ENCODE results near the gene SLC22A12. TPM values are rescaled to one million over a fixed set of nuclear protein-coding genes. Genes with fewer than 3 reads are reported as not detected.
A peak's percentile ranks its signal among the peaks of the same experiment; 100 is the strongest.

SLC22A12 gene
- total RNA-seq, 2 donors from 2014 or later: not detected

DNA sequence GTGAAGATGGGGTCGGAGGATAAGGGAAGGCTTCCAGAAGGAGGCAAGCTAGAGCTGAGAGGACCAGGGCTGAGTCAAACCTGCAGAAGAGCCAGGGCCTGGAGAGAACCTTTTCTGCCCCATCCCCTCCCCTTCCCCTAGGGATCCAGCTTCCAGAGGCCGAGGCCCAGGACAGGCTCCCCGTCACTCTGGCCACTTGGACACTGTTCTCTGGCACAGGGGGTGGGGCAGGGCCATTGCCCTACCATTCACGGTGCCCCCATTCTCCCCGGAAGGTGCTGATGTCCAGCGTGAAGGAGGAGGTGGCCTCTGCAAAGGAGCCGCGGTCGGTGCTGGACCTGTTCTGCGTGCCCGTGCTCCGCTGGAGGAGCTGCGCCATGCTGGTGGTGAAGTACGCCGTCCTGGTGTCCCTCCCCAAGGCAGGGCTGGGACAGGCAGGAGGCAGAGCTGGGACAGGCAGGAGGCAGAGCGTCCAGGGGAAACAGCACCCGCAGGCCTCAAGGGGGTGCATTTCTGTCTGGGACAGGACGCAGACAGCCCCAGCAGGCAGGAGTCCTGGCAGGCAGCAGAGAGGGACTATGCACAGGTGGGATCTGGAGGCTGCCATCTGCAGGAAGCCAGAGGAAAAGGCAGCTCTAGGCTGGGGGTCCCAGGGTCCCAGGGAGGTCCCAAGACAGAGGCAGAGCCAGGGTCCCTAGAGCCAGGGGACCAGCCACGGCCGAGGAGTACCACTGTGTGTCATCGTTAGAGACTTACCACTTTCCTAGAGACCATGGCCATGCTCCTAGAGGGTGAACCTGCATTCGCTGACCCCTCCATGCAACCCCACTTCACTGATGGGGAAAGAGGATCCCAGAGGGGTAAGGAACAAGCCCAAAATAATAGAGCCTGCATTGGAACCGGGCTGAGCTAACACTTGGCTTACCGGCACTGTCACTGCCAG, 25.8 kb upstream of the SLC22A12 start:
- H3K27ac ChIP-seq (ENCODE audit: low read depth, low read length): no peak overlapping the region
- peaks cover 4% of the 10 kb centered on the region for H3K4me1 Mint-ChIP-seq
- H3K27me3 Mint-ChIP-seq (ENCODE audit: insufficient read depth): peaks cover 1% of the 10 kb centered on the region
- no peak overlapping the region for H3K9ac ChIP-seq (ENCODE audit: extremely low read depth, low read length, poor library complexity, severe bottlenecking)
- H3K36me3 Mint-ChIP-seq (ENCODE audit: low read depth): no peaks in the 10 kb centered on the region
- no peak overlapping the region for H3K4me3 ChIP-seq (ENCODE audit: low read length)
- no peaks in the 10 kb centered on the region for H3K9me3 Mint-ChIP-seq
- no peaks in the 10 kb centered on the region for H3K27me3 ChIP-seq (ENCODE audit: control insufficient read depth, insufficient read depth, low read length, poor library complexity, severe bottlenecking)
- no peak overlapping the region for H3K27ac Mint-ChIP-seq
- no peaks in the 10 kb centered on the region for H3K36me3 ChIP-seq (ENCODE audit: control insufficient read depth, insufficient read depth, low read length)
- no peaks in the 10 kb centered on the region for H3K4me1 ChIP-seq (ENCODE audit: control insufficient read depth, insufficient read depth, low read length)
- 83 to 85% methylated on average over 12 to 24 of the region's 24 CpGs for WGBS, 2 experiments (ENCODE audit: insufficient coverage in 1 of 2, insufficient read length in 1 of 2)
- no peaks in the 10 kb centered on the region for H3K9me3 ChIP-seq (ENCODE audit: control insufficient read depth, low read length)
- TF ChIP-seq, protein P1, sequence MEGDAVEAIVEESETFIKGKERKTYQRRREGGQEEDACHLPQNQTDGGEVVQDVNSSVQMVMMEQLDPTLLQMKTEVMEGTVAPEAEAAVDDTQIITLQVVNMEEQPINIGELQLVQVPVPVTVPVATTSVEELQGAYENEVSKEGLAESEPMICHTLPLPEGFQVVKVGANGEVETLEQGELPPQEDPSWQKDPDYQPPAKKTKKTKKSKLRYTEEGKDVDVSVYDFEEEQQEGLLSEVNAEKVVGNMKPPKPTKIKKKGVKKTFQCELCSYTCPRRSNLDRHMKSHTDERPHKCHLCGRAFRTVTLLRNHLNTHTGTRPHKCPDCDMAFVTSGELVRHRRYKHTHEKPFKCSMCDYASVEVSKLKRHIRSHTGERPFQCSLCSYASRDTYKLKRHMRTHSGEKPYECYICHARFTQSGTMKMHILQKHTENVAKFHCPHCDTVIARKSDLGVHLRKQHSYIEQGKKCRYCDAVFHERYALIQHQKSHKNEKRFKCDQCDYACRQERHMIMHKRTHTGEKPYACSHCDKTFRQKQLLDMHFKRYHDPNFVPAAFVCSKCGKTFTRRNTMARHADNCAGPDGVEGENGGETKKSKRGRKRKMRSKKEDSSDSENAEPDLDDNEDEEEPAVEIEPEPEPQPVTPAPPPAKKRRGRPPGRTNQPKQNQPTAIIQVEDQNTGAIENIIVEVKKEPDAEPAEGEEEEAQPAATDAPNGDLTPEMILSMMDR (conservative IDR thresholded peaks at IDR 0.05): peak; percentile 74
- no peak overlapping the region for H3K4me3 Mint-ChIP-seq
- peak; percentile 88 for DNase-seq

DNA sequence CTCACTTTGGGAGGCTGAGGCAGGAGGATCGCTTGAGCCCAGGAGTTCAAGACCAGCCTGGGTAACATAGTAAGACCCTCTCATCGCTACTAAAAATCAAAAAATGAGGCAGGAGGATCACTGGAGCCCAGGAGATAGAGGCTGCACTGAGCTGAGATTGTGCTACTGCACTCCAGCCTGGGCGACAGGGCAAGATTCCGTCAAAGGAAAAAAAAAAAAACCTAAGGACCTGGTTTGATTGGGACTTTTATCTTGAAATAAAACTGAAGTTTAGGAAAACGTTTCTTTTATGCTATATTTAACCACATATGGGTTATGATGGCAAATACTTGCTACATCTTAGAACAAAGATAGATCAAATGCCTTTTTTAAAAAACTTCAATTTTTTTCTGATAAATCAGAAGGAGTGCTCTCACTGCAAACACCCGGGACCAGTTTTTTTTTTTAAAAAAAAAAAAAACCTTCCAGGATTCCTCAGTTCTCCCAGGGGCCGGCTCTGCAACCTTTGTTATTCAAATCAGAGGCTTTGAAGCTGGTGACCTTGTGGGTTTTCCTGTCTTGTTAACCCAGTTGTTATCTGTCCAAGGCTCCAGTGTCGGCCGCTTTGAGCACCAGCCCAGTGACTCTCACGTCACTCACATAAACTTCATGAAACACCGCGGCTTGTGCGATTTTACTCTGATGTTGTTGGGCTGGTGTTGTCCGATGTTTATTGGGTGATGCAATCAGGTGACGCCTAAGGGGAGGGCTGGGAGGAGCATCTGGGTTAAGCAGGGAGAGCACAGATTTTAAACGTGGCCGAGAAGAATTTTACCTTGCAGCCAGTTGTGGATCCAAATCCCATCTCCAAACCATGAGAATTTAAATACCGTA, 24.7 kb upstream of the SLC22A12 start:
- Mint-ChIP-seq H3K4me3 (peak overlapping the region; percentile 46), H3K36me3 (ENCODE audit: low read depth) (no peaks in the 10 kb centered on the region), H3K4me1 (peaks cover 4% of the 10 kb centered on the region), H3K27me3 (ENCODE audit: insufficient read depth) (peaks cover 1% of the 10 kb centered on the region), H3K9me3 (no peaks in the 10 kb centered on the region), H3K27ac (peak overlapping the region; percentile 94)
- Histone ChIP-seq H3K4me3 (ENCODE audit: low read length) (peak overlapping the region; percentile 65), H3K9ac (ENCODE audit: extremely low read depth, low read length, poor library complexity, severe bottlenecking) (peak overlapping the region; percentile 12), H3K27ac (ENCODE audit: low read depth, low read length) (peak overlapping the region; percentile 84), H3K36me3 (ENCODE audit: control insufficient read depth, insufficient read depth, low read length) (no peaks in the 10 kb centered on the region), H3K27me3 (ENCODE audit: control insufficient read depth, insufficient read depth, low read length, poor library complexity, severe bottlenecking) (no peaks in the 10 kb centered on the region), H3K9me3 (ENCODE audit: control insufficient read depth, low read length) (no peaks in the 10 kb centered on the region), H3K4me1 (ENCODE audit: control insufficient read depth, insufficient read depth, low read length) (no peaks in the 10 kb centered on the region)
- peak; percentile 89 for DNase-seq
- TF ChIP-seq, protein P1 (conservative IDR thresholded peaks at IDR 0.05): no peak
- WGBS, 2 experiments (ENCODE audit: insufficient coverage in 1 of 2, insufficient read length in 1 of 2): 22 to 34% methylated on average over 8 to 18 of the region's 18 CpGs

Measured in endodermal cell (in vitro differentiated cells).